Measurements from ENCODE around the gene GGPS1.

- TF ChIP-seq POLR2A (IDR thresholded peaks at IDR 0.05; ENCODE audit: low read depth, low read length) (no peak), POLR2AphosphoS5 (IDR thresholded peaks at IDR 0.05; ENCODE audit: low read depth, low read length) (no peak)
Observed at GRCh38 chr1:235368428-235368827, 40.1 kb downstream of the GGPS1 start.
